ENCODE data around the gene NTNG1.

GRCh38 chr1:107474877-107475612 is 334.2 kb downstream of the NTNG1 start:
- no peak for TF ChIP-seq CTCF (IDR thresholded peaks at IDR 0.05; ENCODE audit: borderline replicate concordance, extremely low read depth, low read length, poor library complexity, severe bottlenecking)
- no peak for TF ChIP-seq EZH2 (IDR thresholded peaks at IDR 0.05; ENCODE audit: borderline replicate concordance, low read depth, low read length, severe bottlenecking)

All from DND-41 (cell line).